Tibial nerve (tissue), 4 donors: ENCODE results near the gene RABGGTA. TPM values are rescaled to one million over a fixed set of nuclear protein-coding genes. Genes with fewer than 3 reads are reported as not detected.

ENCODE experiments used
- DNase-seq, 2 donors: peaks; one replicate each; pipeline ENCODE4 v3.0.0-alpha.2; 2019; ENCODE audit warnings: low spot score in 2 of 2
- H3K27ac ChIP-seq, 4 donors: fragments of 200-600 bp; sonication (generic) in 3 of 4; one replicate each; pipeline ENCODE4 v1.5.1; 2017 to 2019; ENCODE audit warnings: mild to moderate bottlenecking in 1 of 4
- H3K27me3 ChIP-seq, 2 donors: fragments of 200-600 bp; sonication (generic) in 1 of 2; one replicate each; pipeline versions ENCODE4 v1.5.1 to v1.6.0; 2017 to 2019
- H3K36me3 ChIP-seq, 3 donors: fragments of 200-600 bp; sonication (generic); one replicate each; pipeline ENCODE4 v1.5.1; 2018 to 2019
- H3K4me1 ChIP-seq, 4 donors: fragments of 200-600 bp; sonication (generic) in 3 of 4; one replicate each; pipeline ENCODE4 v1.5.1; 2017 to 2019
- H3K4me3 ChIP-seq, 4 donors: fragments of 200-600 bp; sonication (generic) in 3 of 4; one replicate each; pipeline ENCODE4 v1.5.1; 2017 to 2019; ENCODE audit warnings: mild to moderate bottlenecking in 1 of 4, moderate library complexity in 1 of 4
- H3K9me3 ChIP-seq, 4 donors: fragments of 200-600 bp; sonication (generic) in 3 of 4; one replicate each; pipeline ENCODE4 v1.5.1; 2017 to 2019
- EP300 ChIP-seq, 2 donors: sonication (generic); formaldehyde crosslinking; IDR thresholded peaks; one replicate each; pipeline ENCODE4 v1.6.1; 2017; ENCODE audit warnings: antibody characterized with exemption in 2 of 2, mild to moderate bottlenecking in 1 of 2
- POLR2A ChIP-seq, 2 donors: fragments of 450-650 bp; IDR thresholded peaks; one replicate each; pipeline ENCODE4 v1.6.1; 2017; ENCODE audit warnings: antibody characterized with exemption in 2 of 2, mild to moderate bottlenecking in 2 of 2, moderate library complexity in 2 of 2
- WGBS, 2 donors: methylation state at CpG; one replicate each; pipeline ENCODE4 v1.1.5; 2018; 5-methylcytosine and 5-hydroxymethylcytosine counted together
- total RNA-seq, 4 donors: library from RNA; depleted of rRNA; stranded (reverse); fragments of >200 nt; gene quantifications; one replicate each; pipeline ENCODE4 v1.1.0, GENCODE V29; 2016
- TF ChIP-seq, protein P1 (sequence below), 5 experiments: fragments of 200-600 bp in 3 of 5; fragments of 450-650 bp in 2 of 5; sonication (generic) in 3 of 5; IDR thresholded peaks; one replicate each; pipeline ENCODE4 v1.5.1; 2016 to 2019; ENCODE audit warnings: antibody characterized with exemption in 5 of 5, mild to moderate bottlenecking in 3 of 5, moderate library complexity in 2 of 5

RABGGTA gene
- total RNA-seq, 4 donors from 2014 or later, result 36.5 to 68.4 (median 42.9) TPM

DNA sequence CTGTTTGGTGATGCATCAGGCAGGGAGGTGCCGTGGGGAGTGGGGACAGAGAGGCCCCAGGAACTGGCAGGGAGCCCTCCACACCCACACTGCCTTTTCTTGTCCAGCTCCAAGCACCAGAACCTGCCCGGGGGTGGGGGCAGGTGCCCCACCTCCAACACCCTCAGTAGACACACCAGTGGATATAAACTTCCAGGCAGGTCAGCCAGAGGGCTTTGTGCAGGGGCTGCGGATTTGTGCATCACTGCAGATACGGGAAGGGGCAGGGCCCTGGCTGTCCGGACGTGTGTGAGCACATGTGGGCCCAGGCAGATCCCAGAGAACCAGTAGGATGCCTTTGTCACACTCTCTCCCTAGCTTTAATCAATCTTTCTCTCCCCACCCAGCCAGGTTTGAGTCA, 7.1 kb downstream of the RABGGTA start:
- H3K27me3 ChIP-seq, result no peaks in the 10 kb centered on the region
- peaks cover 0 to 89% (median 4%) of the 10 kb centered on the region in 3 donors for H3K36me3 ChIP-seq
- H3K4me3 ChIP-seq, result no peak overlapping the region
- 47 to 65% methylated on average over 6 of the region's 6 CpGs for WGBS, 2 donors
- no peak for DNase-seq
- H3K9me3 ChIP-seq, result no peaks in the 10 kb centered on the region
- peak overlapping the region in 2 of 4 donors; percentile 14 to 28 for H3K27ac ChIP-seq
- TF ChIP-seq EP300 (IDR thresholded peaks at IDR 0.05) (no peak), POLR2A (IDR thresholded peaks at IDR 0.05) (no peak)
- TF ChIP-seq, protein P1, sequence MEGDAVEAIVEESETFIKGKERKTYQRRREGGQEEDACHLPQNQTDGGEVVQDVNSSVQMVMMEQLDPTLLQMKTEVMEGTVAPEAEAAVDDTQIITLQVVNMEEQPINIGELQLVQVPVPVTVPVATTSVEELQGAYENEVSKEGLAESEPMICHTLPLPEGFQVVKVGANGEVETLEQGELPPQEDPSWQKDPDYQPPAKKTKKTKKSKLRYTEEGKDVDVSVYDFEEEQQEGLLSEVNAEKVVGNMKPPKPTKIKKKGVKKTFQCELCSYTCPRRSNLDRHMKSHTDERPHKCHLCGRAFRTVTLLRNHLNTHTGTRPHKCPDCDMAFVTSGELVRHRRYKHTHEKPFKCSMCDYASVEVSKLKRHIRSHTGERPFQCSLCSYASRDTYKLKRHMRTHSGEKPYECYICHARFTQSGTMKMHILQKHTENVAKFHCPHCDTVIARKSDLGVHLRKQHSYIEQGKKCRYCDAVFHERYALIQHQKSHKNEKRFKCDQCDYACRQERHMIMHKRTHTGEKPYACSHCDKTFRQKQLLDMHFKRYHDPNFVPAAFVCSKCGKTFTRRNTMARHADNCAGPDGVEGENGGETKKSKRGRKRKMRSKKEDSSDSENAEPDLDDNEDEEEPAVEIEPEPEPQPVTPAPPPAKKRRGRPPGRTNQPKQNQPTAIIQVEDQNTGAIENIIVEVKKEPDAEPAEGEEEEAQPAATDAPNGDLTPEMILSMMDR (IDR thresholded peaks at IDR 0.05), result no peak
- peaks cover 0 to 3% (median 0%) of the 10 kb centered on the region in 4 donors for H3K4me1 ChIP-seq

DNA sequence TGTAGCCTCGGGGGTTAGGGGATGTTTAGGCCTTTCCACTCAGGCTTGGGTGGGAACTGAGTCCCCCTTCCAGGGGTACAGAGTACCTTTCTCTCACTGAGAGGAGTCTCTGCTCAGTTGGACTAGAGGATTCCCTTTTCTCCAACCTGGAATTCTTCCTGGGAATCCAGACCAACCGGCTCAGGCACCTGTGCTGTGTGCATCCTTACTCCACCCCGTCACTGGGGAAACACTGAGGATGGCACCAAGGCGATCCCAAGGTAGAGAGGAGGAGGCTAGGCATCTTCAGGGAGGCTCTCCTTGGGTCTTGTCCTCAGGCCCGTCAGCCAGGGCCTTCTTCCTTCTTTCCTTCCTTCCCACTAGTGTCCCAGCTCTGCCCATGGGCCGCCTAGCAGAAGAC, 7.5 kb downstream of the RABGGTA start:
- 65 to 76% methylated on average over 6 of the region's 6 CpGs for WGBS, 2 donors
- TF ChIP-seq, protein P1 (IDR thresholded peaks at IDR 0.05), result no peak
- TF ChIP-seq EP300 (IDR thresholded peaks at IDR 0.05) (no peak), POLR2A (IDR thresholded peaks at IDR 0.05) (no peak)
- Histone ChIP-seq H3K4me3 (no peak overlapping the region), H3K4me1 (peaks cover 0 to 8% (median 0%) of the 10 kb centered on the region in 4 donors), H3K27ac (peak overlapping the region in 2 of 4 donors; percentile 14 to 28), H3K9me3 (no peaks in the 10 kb centered on the region), H3K36me3 (peaks cover 0 to 89% (median 4%) of the 10 kb centered on the region in 3 donors), H3K27me3 (no peaks in the 10 kb centered on the region)
- no peak for DNase-seq

DNA sequence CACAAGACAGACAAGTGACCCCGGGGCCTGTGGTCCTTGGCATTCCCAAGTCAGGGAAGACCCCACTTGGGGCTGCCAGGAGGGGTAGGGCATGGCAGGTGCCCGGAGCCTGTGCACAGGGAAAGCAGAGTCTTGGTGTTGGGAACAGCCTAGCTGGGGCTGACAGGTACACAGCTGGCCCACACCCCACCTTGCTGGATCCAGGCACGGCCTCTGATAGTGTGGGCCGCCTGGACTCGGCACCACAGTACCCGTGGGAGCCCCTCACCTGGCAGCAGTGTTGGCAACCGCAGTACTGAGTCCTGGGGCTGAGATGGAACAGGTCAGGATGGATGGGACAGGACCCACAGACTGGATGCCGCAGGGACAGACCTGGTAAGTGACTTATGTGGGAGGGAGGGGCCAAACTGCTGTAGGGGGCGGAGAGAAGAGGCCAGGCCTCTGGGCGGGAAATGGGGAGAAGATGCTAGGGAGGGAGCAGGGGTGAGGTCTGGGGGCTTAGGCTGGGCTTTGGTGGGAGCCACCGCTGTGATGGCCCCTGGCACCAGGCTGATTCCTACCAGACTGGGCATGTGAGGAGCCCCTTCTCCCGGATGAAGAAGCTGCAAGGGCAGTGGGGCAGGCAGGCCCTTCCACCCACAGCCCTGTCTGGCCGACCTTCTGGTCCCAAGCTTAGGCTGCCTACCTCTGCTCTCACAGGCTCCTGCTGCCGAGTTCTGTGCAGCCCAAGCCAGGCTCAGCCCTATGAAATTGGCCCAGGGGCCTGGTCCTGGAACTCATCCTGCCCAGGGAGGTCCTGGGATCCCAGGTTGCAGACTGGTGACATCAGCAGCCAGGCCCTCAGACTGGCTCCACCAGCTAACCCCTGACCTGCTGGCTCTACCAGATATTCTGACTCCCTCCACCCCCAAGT, 8.3 kb downstream of the RABGGTA start, which contains the start of gene TGM1:
Gene TGM1, minus strand, starts transcription at position 357 of the 913 bp plus-strand sequence. CDS start 825 bp downstream, outside the sequence.
- TF ChIP-seq POLR2A (IDR thresholded peaks at IDR 0.05) (no peak), EP300 (IDR thresholded peaks at IDR 0.05) (no peak)
- TF ChIP-seq, protein P1 (IDR thresholded peaks at IDR 0.05), result no peak
- DNase-seq, result no peak
- no peak within 1 kb of the TSS for H3K4me3 ChIP-seq
- 76 to 77% methylated on average over 12 to 14 of the region's 14 CpGs for WGBS, 2 donors
- H3K4me1 ChIP-seq, result peaks cover 0 to 12% (median 0%) of the 10 kb centered on the region in 4 donors
- no peaks in the 10 kb centered on the region for H3K27me3 ChIP-seq
- H3K36me3 ChIP-seq, result peaks cover 0 to 89% (median 4%) of the 10 kb centered on the region in 3 donors
- H3K9me3 ChIP-seq, result no peaks in the 10 kb centered on the region
- H3K27ac ChIP-seq, result peak within 1 kb of the TSS in 2 of 4 donors; percentile 14 to 28

DNA sequence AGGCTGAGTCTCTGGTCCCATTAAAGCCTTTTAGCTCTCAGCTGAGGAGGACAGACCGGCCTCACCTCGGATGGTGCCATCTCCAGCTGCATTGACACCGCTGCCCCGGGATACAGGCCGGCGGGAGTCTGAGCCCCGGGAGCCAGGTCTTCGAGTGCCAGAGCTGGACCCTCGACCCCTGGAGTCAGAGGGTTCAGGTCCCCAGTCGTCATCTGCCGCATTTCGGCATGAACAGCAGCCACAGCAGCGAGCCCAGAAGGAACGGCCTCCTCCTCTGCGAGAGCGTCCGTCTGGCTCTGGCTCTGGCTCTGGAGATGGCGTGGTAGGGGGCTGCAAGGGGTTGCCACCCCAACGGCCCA, 9.4 kb downstream of the RABGGTA start:
- no peak for DNase-seq
- WGBS, 2 donors, result 92 to 94% methylated on average over 18 to 19 of the region's 19 CpGs
- H3K9me3 ChIP-seq, result no peaks in the 10 kb centered on the region
- peaks cover 0 to 79% (median 1%) of the 10 kb centered on the region in 3 donors for H3K36me3 ChIP-seq
- H3K27ac ChIP-seq, result no peak overlapping the region
- H3K27me3 ChIP-seq, result no peaks in the 10 kb centered on the region
- no peak for TF ChIP-seq POLR2A (IDR thresholded peaks at IDR 0.05)
- no peak for TF ChIP-seq EP300 (IDR thresholded peaks at IDR 0.05)
- TF ChIP-seq, protein P1 (IDR thresholded peaks at IDR 0.05), result no peak
- peaks cover 0 to 12% (median 0%) of the 10 kb centered on the region in 4 donors for H3K4me1 ChIP-seq
- no peak overlapping the region for H3K4me3 ChIP-seq
